Measurements from ENCODE around the gene SLC25A12.

GRCh38 chr2:171832489-171832888 is 61.6 kb downstream of the SLC25A12 start:
- TF ChIP-seq, protein P1, sequence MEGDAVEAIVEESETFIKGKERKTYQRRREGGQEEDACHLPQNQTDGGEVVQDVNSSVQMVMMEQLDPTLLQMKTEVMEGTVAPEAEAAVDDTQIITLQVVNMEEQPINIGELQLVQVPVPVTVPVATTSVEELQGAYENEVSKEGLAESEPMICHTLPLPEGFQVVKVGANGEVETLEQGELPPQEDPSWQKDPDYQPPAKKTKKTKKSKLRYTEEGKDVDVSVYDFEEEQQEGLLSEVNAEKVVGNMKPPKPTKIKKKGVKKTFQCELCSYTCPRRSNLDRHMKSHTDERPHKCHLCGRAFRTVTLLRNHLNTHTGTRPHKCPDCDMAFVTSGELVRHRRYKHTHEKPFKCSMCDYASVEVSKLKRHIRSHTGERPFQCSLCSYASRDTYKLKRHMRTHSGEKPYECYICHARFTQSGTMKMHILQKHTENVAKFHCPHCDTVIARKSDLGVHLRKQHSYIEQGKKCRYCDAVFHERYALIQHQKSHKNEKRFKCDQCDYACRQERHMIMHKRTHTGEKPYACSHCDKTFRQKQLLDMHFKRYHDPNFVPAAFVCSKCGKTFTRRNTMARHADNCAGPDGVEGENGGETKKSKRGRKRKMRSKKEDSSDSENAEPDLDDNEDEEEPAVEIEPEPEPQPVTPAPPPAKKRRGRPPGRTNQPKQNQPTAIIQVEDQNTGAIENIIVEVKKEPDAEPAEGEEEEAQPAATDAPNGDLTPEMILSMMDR (IDR thresholded peaks at IDR 0.05) = no peak
- TF ChIP-seq POLR2A (IDR thresholded peaks at IDR 0.05) = no peak
